GM12801 (cell line): ENCODE data around the gene TGFBI.

ENCODE experiments used
- CTCF ChIP-seq: IDR thresholded peaks from one replicate; pipeline ENCODE4 v1.5.1; 2011; ENCODE audit warnings: control low read depth; ENCODE audit not compliant: insufficient read length; ENCODE audit errors: extremely low read depth

The TGFBI gene

GRCh38 chr5:136055612-136056309, 27.0 kb downstream of the TGFBI start:
- no peak for TF ChIP-seq CTCF

GRCh38 chr5:136056336-136056735, 27.5 kb downstream of the TGFBI start:
- TF ChIP-seq CTCF = no peak

GRCh38 chr5:136056771-136057335, 28.1 kb downstream of the TGFBI start:
- TF ChIP-seq CTCF = no peak

GRCh38 chr5:136057401-136058038, 28.7 kb downstream of the TGFBI start:
- TF ChIP-seq CTCF = no peak

- TF ChIP-seq CTCF = no peak
Measured at GRCh38 chr5:136058039-136058971, 29.5 kb downstream of the TGFBI start.

- no peak for TF ChIP-seq CTCF
Measured at GRCh38 chr5:136058972-136059354, 30.2 kb downstream of the TGFBI start.

GRCh38 chr5:136060963-136061362, 32.2 kb downstream of the TGFBI start:
- no peak for TF ChIP-seq CTCF
